WERI-Rb-1 (cell line): Measurements from ENCODE around the gene ABCC4.

Experiments used
- DNase-seq: peaks from one replicate; pipeline ENCODE4 v3.0.0-alpha.2; 2020
- H3K27ac ChIP-seq: fragments of 250-450 bp; sonication (Bioruptor Pico); 2 replicates; pipeline ENCODE4 v1.5.1; 2020; ENCODE audit warnings: mild to moderate bottlenecking, moderate library complexity
- H3K27me3 ChIP-seq: fragments of 250-450 bp; sonication (Bioruptor Pico); 2 replicates; pipeline ENCODE4 v1.5.1; 2021; ENCODE audit warnings: mild to moderate bottlenecking, low read depth, moderate library complexity; ENCODE audit not compliant: insufficient read depth, severe bottlenecking
- H3K36me3 ChIP-seq: fragments of 250-450 bp; sonication (Bioruptor Pico); 2 replicates; pipeline ENCODE4 v1.5.1; 2020; ENCODE audit warnings: mild to moderate bottlenecking, moderate library complexity
- H3K4me3 ChIP-seq: 2 replicates; pipeline ENCODE4 v1.5.1; 2011; ENCODE audit warnings: low read depth, mild to moderate bottlenecking, control low read depth, low read length
- H3K9me3 ChIP-seq: fragments of 250-450 bp; sonication (Bioruptor Pico); 2 replicates; pipeline ENCODE4 v1.5.1; 2021; ENCODE audit warnings: mild to moderate bottlenecking, moderate library complexity; ENCODE audit not compliant: severe bottlenecking
- TF ChIP-seq, protein P1 (sequence below): IDR thresholded peaks from 2 replicates; pipeline ENCODE4 v1.5.1; 2011; ENCODE audit warnings: low read depth, mild to moderate bottlenecking, control low read depth, inconsistent platforms, low read length

Gene ABCC4

DNA sequence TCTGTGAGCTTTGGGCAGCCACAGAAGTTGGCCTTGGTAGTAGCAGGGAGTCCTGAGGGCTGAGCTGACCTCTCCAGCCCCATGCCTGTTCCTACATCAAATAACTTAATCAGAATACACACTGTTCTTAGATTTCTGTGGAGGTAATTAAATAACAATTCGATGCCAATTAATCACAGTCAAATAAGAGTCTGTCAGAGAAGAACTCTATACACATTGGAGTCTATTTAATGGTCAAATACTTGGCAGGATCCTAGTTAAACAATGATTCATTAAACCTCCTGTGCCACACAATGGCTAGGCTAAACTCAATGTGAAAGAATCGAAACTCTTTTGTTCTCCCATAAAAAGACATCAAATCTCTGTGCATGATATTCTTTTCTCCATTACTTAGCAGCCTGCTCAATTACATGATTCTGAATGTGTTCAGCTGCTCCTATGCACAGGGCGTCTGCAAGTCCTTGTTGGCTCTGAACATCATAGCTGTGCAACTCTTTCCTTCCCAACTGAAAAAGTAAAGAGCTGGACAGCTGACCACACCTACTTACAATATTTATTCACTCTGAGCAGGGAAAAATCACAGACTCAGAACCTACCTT, 173.1 kb downstream of the ABCC4 start:
- TF ChIP-seq, protein P1, sequence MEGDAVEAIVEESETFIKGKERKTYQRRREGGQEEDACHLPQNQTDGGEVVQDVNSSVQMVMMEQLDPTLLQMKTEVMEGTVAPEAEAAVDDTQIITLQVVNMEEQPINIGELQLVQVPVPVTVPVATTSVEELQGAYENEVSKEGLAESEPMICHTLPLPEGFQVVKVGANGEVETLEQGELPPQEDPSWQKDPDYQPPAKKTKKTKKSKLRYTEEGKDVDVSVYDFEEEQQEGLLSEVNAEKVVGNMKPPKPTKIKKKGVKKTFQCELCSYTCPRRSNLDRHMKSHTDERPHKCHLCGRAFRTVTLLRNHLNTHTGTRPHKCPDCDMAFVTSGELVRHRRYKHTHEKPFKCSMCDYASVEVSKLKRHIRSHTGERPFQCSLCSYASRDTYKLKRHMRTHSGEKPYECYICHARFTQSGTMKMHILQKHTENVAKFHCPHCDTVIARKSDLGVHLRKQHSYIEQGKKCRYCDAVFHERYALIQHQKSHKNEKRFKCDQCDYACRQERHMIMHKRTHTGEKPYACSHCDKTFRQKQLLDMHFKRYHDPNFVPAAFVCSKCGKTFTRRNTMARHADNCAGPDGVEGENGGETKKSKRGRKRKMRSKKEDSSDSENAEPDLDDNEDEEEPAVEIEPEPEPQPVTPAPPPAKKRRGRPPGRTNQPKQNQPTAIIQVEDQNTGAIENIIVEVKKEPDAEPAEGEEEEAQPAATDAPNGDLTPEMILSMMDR: no peak
- H3K36me3 ChIP-seq: no peaks in the 10 kb centered on the region
- no peak overlapping the region for H3K4me3 ChIP-seq
- no peaks in the 10 kb centered on the region for H3K9me3 ChIP-seq
- no peak overlapping the region for H3K27ac ChIP-seq
- no peak for DNase-seq
- H3K27me3 ChIP-seq: no peaks in the 10 kb centered on the region

DNA sequence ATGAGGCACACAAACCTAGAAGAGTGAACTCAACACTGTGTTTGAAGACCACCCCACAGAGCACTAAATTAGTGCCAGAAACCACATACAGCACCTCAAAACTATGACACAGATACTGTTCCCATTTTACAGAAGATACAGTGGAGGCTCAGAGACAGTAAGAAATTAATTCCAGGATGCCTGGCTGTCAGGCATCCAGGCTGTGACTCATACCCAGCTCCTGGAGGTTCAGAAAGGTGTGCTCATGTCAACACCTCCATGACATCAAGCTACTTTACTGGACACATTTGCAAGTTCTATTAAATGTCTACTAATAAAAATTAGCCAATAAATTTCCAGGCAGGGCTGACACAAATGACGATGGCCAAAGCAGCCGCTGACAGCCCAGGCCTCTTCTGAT, 176.3 kb downstream of the ABCC4 start:
- TF ChIP-seq, protein P1: no peak
- Histone ChIP-seq H3K4me3 (no peak overlapping the region), H3K36me3 (no peaks in the 10 kb centered on the region), H3K9me3 (no peaks in the 10 kb centered on the region), H3K27me3 (no peaks in the 10 kb centered on the region), H3K27ac (no peak overlapping the region)
- DNase-seq: no peak

DNA sequence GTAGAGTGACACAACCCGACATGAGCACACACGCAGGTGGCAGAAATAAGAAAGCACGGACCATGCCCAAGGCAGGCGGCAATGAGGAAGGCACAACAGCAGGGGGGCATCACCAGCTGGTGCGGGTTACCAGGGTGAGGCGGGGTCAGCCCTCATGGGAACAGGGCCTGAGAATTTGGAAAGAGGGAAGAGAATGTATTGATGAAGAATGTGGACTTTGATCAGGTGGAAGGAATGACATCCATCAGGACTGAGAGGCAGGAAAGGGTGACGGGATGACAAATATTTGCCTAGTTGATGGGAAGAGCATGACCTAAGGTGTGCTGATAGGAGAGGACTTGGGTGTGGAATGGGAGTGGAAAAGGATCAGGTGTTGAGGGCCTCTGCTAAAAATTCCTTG, 177.5 kb downstream of the ABCC4 start:
- Histone ChIP-seq H3K27me3 (no peaks in the 10 kb centered on the region), H3K4me3 (no peak overlapping the region), H3K27ac (no peak overlapping the region), H3K9me3 (no peaks in the 10 kb centered on the region), H3K36me3 (no peaks in the 10 kb centered on the region)
- TF ChIP-seq, protein P1: no peak
- DNase-seq: no peak

DNA sequence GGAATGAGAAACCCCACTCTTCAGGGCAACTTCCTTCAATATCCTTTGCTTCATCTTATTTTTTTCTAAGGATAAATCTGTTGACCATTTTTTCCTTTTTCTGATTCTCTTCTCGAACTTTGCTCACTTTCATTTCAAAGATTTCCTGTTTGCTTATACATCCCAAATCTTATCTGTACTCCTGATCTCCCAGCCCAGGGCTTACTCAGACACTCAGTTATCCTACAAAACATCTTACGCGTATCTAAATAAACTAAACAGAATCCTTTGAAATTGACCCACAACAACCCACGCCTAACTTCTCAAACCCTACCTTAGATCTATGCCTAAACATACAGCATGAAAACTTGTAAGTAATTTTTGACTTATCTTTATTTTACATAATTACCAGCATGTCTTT, 179.2 kb downstream of the ABCC4 start:
- Histone ChIP-seq H3K9me3 (no peaks in the 10 kb centered on the region), H3K27me3 (no peaks in the 10 kb centered on the region), H3K4me3 (no peak overlapping the region), H3K36me3 (no peaks in the 10 kb centered on the region), H3K27ac (no peak overlapping the region)
- DNase-seq: no peak
- TF ChIP-seq, protein P1: no peak

DNA sequence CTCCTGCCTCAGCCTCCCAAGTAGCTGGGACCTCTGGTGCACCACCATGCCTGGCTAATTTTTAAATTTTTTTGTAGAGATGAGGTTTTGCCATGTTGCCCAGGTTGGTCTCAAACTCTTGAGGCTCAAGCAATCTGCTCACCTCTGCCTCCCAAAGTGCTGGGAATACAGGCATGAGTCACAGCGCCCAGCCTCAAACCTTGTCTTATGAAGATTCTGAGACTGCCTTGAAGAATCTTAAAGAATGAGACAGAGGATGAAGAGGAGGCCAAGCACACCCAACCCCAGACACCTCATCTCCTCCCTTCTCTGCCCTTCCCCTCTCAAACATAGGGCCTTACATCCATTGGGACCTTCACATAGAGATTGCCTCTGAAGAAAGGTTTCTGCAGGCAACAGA, 179.7 kb downstream of the ABCC4 start:
- Histone ChIP-seq H3K4me3 (no peak overlapping the region), H3K36me3 (no peaks in the 10 kb centered on the region), H3K27ac (no peak overlapping the region), H3K9me3 (no peaks in the 10 kb centered on the region), H3K27me3 (no peaks in the 10 kb centered on the region)
- DNase-seq: no peak
- TF ChIP-seq, protein P1: no peak

DNA sequence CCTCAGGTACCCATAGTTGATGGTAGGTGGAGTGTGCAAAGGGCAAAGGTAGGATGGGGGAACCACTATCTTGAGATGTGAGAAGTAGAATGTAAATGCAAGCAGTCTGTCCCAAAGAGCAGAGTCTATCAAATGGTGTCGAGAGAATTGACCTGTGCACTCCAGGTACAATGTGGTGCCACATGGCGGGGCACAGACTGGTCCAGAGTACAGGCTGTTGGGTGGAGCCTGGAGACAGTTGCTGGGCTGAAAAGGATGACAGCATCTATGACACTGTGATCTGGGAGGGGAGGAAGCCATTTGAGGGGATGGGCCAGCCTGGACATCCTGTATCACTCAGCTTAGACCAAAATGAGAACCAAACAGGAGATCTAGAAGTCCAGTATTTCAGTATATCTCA, 180.6 kb downstream of the ABCC4 start:
- H3K9me3 ChIP-seq: no peaks in the 10 kb centered on the region
- DNase-seq: no peak
- no peaks in the 10 kb centered on the region for H3K27me3 ChIP-seq
- H3K4me3 ChIP-seq: no peak overlapping the region
- H3K27ac ChIP-seq: no peak overlapping the region
- no peaks in the 10 kb centered on the region for H3K36me3 ChIP-seq
- TF ChIP-seq, protein P1: no peak
